A673 (cell line): ENCODE data around the gene PLXNB3. TPM values are rescaled to one million over a fixed set of nuclear protein-coding genes. Genes with fewer than 3 reads are reported as not detected.

Experiments
- BruUV-seq: library from RNA; stranded (reverse); fragments of 400-500 nt; replicated peaks from 2 replicates; lab custom pipeline; 2021; lab: Mats Ljungman, UMichigan
- CTCF ChIA-PET: fragments of 300-600 bp; sonication (Branson Sonifier 250); formaldehyde crosslinking; loops from one replicate; lab custom pipeline; 2022; ENCODE audit warnings: antibody characterized with exemption; lab: Charles Lee
- POLR2A ChIA-PET: fragments of 300-600 bp; sonication (Branson Sonifier 250); formaldehyde crosslinking; loops from one replicate; lab custom pipeline; 2022; ENCODE audit warnings: antibody characterized with exemption; ENCODE audit not compliant: low non-redundant PET; lab: Charles Lee
- DNase-seq: peaks from one replicate; pipeline ENCODE4 v3.0.0-alpha.2; 2015; ENCODE audit warnings: low spot score
- H3K27ac ChIP-seq: fragments of 200-600 bp; sonication (generic); 2 replicates; pipeline ENCODE4 v1.5.1; 2016; ENCODE audit warnings: mixed run types, low read depth, mild to moderate bottlenecking, mixed read lengths, antibody characterized with exemption, low read length; ENCODE audit not compliant: poor library complexity, severe bottlenecking
- H3K27me3 ChIP-seq: fragments of 200-600 bp; sonication (generic); replicated peaks from 2 replicates; pipeline ENCODE4 v1.6.1; 2017; ENCODE audit warnings: mixed run types, low read depth, mild to moderate bottlenecking, mixed read lengths, antibody characterized with exemption, low read length; ENCODE audit not compliant: insufficient read depth, poor library complexity
- H3K36me3 ChIP-seq: fragments of 200-600 bp; sonication (generic); 2 replicates; pipeline ENCODE4 v1.6.1; 2016; ENCODE audit warnings: mixed run types, mild to moderate bottlenecking, mixed read lengths, antibody characterized with exemption, low read length; ENCODE audit not compliant: insufficient read depth, poor library complexity, severe bottlenecking
- H3K4me1 ChIP-seq: fragments of 200-600 bp; sonication (generic); 2 replicates; pipeline ENCODE4 v1.6.1; 2017; ENCODE audit warnings: mixed run types, mild to moderate bottlenecking, mixed read lengths, antibody characterized with exemption, low read length; ENCODE audit not compliant: insufficient read depth, poor library complexity, severe bottlenecking
- H3K4me3 ChIP-seq: fragments of 200-600 bp; sonication (generic); 2 replicates; pipeline ENCODE4 v1.5.1; 2016; ENCODE audit warnings: low read depth, mixed run types, mild to moderate bottlenecking, mixed read lengths, low read length; ENCODE audit not compliant: poor library complexity, severe bottlenecking
- H3K9me3 ChIP-seq: fragments of 200-600 bp; sonication (generic); 2 replicates; pipeline ENCODE4 v1.6.1; 2016; ENCODE audit warnings: mixed run types, low read depth, mild to moderate bottlenecking, mixed read lengths, antibody characterized with exemption, low read length; ENCODE audit not compliant: poor library complexity, severe bottlenecking
- EZH2 ChIP-seq: fragments of 200-600 bp; sonication (generic); IDR thresholded peaks from 2 replicates; pipeline ENCODE4 v1.6.1; 2017; ENCODE audit warnings: borderline replicate concordance, low read depth, mild to moderate bottlenecking, mixed read lengths, antibody characterized with exemption, low read length; ENCODE audit not compliant: poor library complexity, severe bottlenecking
- intact Hi-C: fragments of 100-400 bp; cut with micrococcal nuclease; formaldehyde crosslinking; loops from one replicate; pipeline ENCODE4 v1.10.0; 2022; ENCODE audit not compliant: unreplicated experiment
- total RNA-seq: library from RNA; stranded (reverse); gene quantifications from 2 replicates; pipeline ENCODE4 v1.2.3, GENCODE V29; 2021
- TF ChIP-seq, protein P1 (sequence below): fragments of 300-800, 200-600 bp; sonication (generic); conservative IDR thresholded peaks from 2 replicates; pipeline ENCODE4 v1.5.1; 2017; ENCODE audit warnings: low read depth, mild to moderate bottlenecking, antibody characterized with exemption, low read length, moderate library complexity, mixed read lengths

Gene PLXNB3
- total RNA-seq, 1 experiment from 2014 or later, result not detected

GRCh38 chrX:153803211-153804099 is 39.4 kb downstream of the PLXNB3 start:
- no TSS peak for BruUV-seq
- Histone ChIP-seq H3K27me3 (no peaks in the 10 kb centered on the region), H3K4me3 (no peak overlapping the region), H3K4me1 (no peaks in the 10 kb centered on the region), H3K36me3 (peaks cover 2% of the 10 kb centered on the region), H3K27ac (no peak overlapping the region), H3K9me3 (no peaks in the 10 kb centered on the region)
- CTCF ChIA-PET, result no interaction called here
- TF ChIP-seq, protein P1, sequence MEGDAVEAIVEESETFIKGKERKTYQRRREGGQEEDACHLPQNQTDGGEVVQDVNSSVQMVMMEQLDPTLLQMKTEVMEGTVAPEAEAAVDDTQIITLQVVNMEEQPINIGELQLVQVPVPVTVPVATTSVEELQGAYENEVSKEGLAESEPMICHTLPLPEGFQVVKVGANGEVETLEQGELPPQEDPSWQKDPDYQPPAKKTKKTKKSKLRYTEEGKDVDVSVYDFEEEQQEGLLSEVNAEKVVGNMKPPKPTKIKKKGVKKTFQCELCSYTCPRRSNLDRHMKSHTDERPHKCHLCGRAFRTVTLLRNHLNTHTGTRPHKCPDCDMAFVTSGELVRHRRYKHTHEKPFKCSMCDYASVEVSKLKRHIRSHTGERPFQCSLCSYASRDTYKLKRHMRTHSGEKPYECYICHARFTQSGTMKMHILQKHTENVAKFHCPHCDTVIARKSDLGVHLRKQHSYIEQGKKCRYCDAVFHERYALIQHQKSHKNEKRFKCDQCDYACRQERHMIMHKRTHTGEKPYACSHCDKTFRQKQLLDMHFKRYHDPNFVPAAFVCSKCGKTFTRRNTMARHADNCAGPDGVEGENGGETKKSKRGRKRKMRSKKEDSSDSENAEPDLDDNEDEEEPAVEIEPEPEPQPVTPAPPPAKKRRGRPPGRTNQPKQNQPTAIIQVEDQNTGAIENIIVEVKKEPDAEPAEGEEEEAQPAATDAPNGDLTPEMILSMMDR, result no peak
- TF ChIP-seq EZH2, result no peak
- intact Hi-C loops, result no loop called here
- POLR2A ChIA-PET, result no interaction called here
- no peak for DNase-seq

DNA sequence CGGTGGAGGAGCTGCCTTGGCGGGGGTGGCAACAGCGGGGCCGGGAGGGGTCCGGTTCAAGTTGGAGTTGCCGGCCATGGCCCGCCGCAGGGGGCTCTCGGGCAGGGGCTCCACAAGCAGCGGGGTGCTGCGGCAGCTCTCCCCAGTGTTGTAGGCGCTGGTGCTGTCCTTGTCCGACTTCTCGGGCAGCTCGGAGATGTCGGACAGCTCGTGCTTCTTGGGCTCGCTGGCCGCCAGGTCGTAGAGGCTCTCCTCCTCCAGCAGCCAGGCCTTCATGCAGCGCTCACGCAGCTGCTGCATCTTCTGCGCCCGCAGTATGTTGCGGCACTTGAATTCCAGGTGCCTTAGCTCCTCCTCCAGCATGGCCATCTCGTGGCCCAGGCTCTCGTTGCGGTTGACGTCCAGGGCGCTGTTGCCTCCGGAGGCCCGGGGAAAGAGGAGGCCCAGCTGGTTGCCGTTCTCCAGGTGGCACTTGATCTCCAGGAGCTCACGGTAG is 40.1 kb downstream of the PLXNB3 start:
- Histone ChIP-seq H3K4me3 (no peak overlapping the region), H3K27me3 (no peaks in the 10 kb centered on the region), H3K36me3 (no peaks in the 10 kb centered on the region), H3K27ac (no peak overlapping the region), H3K9me3 (no peaks in the 10 kb centered on the region), H3K4me1 (no peaks in the 10 kb centered on the region)
- POLR2A ChIA-PET, result no interaction called here
- CTCF ChIA-PET, result no interaction called here
- no peak for DNase-seq
- BruUV-seq, result no TSS peak
- intact Hi-C loops, result no loop called here
- TF ChIP-seq EZH2, result no peak
- TF ChIP-seq, protein P1, result no peak

DNA sequence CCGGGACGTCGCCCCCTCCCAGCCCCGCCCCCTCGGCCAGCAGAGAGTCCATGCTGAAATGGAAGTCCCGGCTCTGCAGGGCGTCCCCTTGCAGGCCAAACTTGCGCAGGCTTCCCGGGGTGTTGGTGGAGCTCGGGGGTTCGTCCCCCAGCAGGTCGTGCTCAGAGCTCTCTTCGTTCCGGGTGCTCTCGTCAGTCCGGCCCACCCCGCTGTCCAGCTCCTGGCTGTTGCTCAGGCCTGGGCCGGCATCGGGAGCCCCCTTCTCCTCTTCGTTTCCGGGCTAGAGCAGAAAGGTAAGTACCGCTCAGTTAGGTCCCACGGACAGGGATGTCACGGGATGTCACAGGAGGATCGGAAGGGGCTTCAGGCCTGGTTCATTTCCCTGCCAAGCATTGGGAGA is 40.6 kb downstream of the PLXNB3 start:
- TF ChIP-seq, protein P1, result no peak
- TF ChIP-seq EZH2, result no peak
- Histone ChIP-seq H3K27ac (no peak overlapping the region), H3K4me1 (no peaks in the 10 kb centered on the region), H3K9me3 (no peaks in the 10 kb centered on the region), H3K4me3 (no peak overlapping the region), H3K27me3 (no peaks in the 10 kb centered on the region), H3K36me3 (no peaks in the 10 kb centered on the region)
- ChIA-PET POLR2A (no interaction called here), CTCF (no interaction called here)
- DNase-seq, result no peak
- intact Hi-C loops, result no loop called here
- no TSS peak for BruUV-seq
